ENCODE data around the gene OLFM2. TPM values are rescaled to one million over a fixed set of nuclear protein-coding genes. Genes with fewer than 3 reads are reported as not detected.

The OLFM2 gene
- total and polyA plus RNA-seq, 2 donors (not counting 1 experiment from before 2014, with no cell fraction given): 0.66 to 11.6 TPM

GRCh38 chr19:9966024-9966423 is 29.7 kb upstream of the OLFM2 start:
- H3K27me3 ChIP-seq (ENCODE audit: control insufficient read depth, insufficient read depth, low read length): no peaks in the 10 kb centered on the region
- H3K9me3 ChIP-seq (ENCODE audit: control insufficient read depth, insufficient read depth, low read depth, low read length): no peaks in the 10 kb centered on the region
- no peaks in the 10 kb centered on the region for H3K79me2 ChIP-seq (ENCODE audit: control insufficient read depth, insufficient read depth, low read length)
- TF ChIP-seq, protein P1, sequence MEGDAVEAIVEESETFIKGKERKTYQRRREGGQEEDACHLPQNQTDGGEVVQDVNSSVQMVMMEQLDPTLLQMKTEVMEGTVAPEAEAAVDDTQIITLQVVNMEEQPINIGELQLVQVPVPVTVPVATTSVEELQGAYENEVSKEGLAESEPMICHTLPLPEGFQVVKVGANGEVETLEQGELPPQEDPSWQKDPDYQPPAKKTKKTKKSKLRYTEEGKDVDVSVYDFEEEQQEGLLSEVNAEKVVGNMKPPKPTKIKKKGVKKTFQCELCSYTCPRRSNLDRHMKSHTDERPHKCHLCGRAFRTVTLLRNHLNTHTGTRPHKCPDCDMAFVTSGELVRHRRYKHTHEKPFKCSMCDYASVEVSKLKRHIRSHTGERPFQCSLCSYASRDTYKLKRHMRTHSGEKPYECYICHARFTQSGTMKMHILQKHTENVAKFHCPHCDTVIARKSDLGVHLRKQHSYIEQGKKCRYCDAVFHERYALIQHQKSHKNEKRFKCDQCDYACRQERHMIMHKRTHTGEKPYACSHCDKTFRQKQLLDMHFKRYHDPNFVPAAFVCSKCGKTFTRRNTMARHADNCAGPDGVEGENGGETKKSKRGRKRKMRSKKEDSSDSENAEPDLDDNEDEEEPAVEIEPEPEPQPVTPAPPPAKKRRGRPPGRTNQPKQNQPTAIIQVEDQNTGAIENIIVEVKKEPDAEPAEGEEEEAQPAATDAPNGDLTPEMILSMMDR (conservative IDR thresholded peaks at IDR 0.05 in 1 of 2, IDR thresholded peaks at IDR 0.05 in 1 of 2; ENCODE audit: low read depth in 1 of 2, low read length in 2 of 2): no peak
- no peak for TF ChIP-seq EZH2 (IDR thresholded peaks at IDR 0.05; ENCODE audit: low read length, missing control alignments)
- H2AFZ ChIP-seq (ENCODE audit: low read length): no peak overlapping the region
- no peak overlapping the region for H3K27ac ChIP-seq (ENCODE audit: insufficient read depth, low read length)
- no peaks in the 10 kb centered on the region for H3K4me1 ChIP-seq (ENCODE audit: control insufficient read depth, extremely low read depth, insufficient read depth, low read length)
- H3K9ac ChIP-seq (ENCODE audit: insufficient read depth, low read length): no peak overlapping the region
- H3K36me3 ChIP-seq (ENCODE audit: control insufficient read depth, insufficient read depth, low read length): peaks cover 2% of the 10 kb centered on the region
- no peaks in the 10 kb centered on the region for H4K20me1 ChIP-seq (ENCODE audit: control insufficient read depth, extremely low read depth, insufficient read depth, low read length)
- no peak overlapping the region for H3K4me2 ChIP-seq (ENCODE audit: extremely low read depth, insufficient read depth, low read length)
- H3K4me3 ChIP-seq (replicated peaks in 1 of 4; ENCODE audit: control extremely low read depth in 1 of 4, insufficient read depth in 1 of 4, low read depth in 3 of 4, low read length in 4 of 4): no peak overlapping the region
- DNase-seq (ENCODE audit: low read depth in 2 of 2): no peak

DNA sequence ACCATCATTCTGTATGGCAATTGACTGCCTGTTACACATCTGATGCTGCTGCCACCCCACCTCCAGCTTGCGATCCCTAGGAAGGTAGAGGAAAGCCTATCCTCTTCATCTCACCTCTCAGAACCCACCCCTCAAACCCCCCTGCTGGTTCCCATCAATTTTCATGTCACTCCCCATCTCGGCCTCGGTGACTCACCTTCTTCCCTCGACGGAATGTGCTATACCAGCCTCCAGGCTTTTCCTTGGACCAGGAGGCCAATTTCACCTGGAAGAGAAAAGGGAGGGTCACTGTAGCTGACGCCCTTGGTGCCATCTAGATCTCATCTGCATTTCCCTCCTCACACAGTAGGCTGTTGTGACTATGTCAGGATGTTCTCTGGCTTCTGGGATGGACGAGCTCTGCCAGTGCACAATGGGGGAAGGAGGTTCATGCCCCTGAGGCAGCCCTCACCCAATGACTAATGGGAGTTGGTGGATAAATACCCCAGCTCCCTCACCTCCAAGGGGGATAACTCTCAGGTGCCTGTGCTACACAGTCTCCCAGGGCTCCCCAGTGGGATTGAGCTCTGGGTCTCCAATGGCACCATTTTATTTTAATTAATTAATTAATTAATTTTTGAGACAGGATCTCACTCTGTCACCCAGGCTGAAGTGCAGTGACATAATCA is 26.4 kb upstream of the OLFM2 start:
- Histone ChIP-seq H4K20me1 (ENCODE audit: control insufficient read depth, extremely low read depth, insufficient read depth, low read length) (no peaks in the 10 kb centered on the region), H3K9me3 (ENCODE audit: control insufficient read depth, insufficient read depth, low read depth, low read length) (no peaks in the 10 kb centered on the region), H3K27me3 (ENCODE audit: control insufficient read depth, insufficient read depth, low read length) (no peaks in the 10 kb centered on the region), H3K36me3 (ENCODE audit: control insufficient read depth, insufficient read depth, low read length) (peaks cover 2% of the 10 kb centered on the region), H3K9ac (ENCODE audit: insufficient read depth, low read length) (no peak overlapping the region), H3K4me3 (replicated peaks in 1 of 4; ENCODE audit: control extremely low read depth in 1 of 4, insufficient read depth in 1 of 4, low read depth in 3 of 4, low read length in 4 of 4) (no peak overlapping the region), H3K4me1 (ENCODE audit: control insufficient read depth, extremely low read depth, insufficient read depth, low read length) (peaks cover 7% of the 10 kb centered on the region), H3K4me2 (ENCODE audit: extremely low read depth, insufficient read depth, low read length) (no peak overlapping the region), H2AFZ (ENCODE audit: low read length) (no peak overlapping the region), H3K27ac (ENCODE audit: insufficient read depth, low read length) (no peak overlapping the region), H3K79me2 (ENCODE audit: control insufficient read depth, insufficient read depth, low read length) (no peaks in the 10 kb centered on the region)
- DNase-seq (ENCODE audit: low read depth in 2 of 2): no peak
- TF ChIP-seq, protein P1 (conservative IDR thresholded peaks at IDR 0.05 in 1 of 2, IDR thresholded peaks at IDR 0.05 in 1 of 2; ENCODE audit: low read depth in 1 of 2, low read length in 2 of 2): no peak
- TF ChIP-seq EZH2 (IDR thresholded peaks at IDR 0.05; ENCODE audit: low read length, missing control alignments): no peak

GRCh38 chr19:9961103-9961502 is 24.8 kb upstream of the OLFM2 start:
- no peak for TF ChIP-seq EZH2 (IDR thresholded peaks at IDR 0.05; ENCODE audit: low read length, missing control alignments)
- TF ChIP-seq, protein P1 (conservative IDR thresholded peaks at IDR 0.05 in 1 of 2, IDR thresholded peaks at IDR 0.05 in 1 of 2; ENCODE audit: low read depth in 1 of 2, low read length in 2 of 2): no peak
- no peak for DNase-seq (ENCODE audit: low read depth in 2 of 2)
- H2AFZ ChIP-seq (ENCODE audit: low read length): no peak overlapping the region

More at GRCh38 chr19:9961103-9961502, 24.8 kb upstream of the OLFM2 start:
- no peaks in the 10 kb centered on the region for H3K36me3 ChIP-seq (ENCODE audit: control insufficient read depth, insufficient read depth, low read length)
- no peaks in the 10 kb centered on the region for H3K79me2 ChIP-seq (ENCODE audit: control insufficient read depth, insufficient read depth, low read length)
- H3K4me3 ChIP-seq (replicated peaks in 1 of 4; ENCODE audit: control extremely low read depth in 1 of 4, insufficient read depth in 1 of 4, low read depth in 3 of 4, low read length in 4 of 4): no peak overlapping the region
- no peak overlapping the region for H3K27ac ChIP-seq (ENCODE audit: insufficient read depth, low read length)
- no peaks in the 10 kb centered on the region for H3K27me3 ChIP-seq (ENCODE audit: control insufficient read depth, insufficient read depth, low read length)
- H3K9ac ChIP-seq (ENCODE audit: insufficient read depth, low read length): no peak overlapping the region
- H3K4me2 ChIP-seq (ENCODE audit: extremely low read depth, insufficient read depth, low read length): no peak overlapping the region
- H4K20me1 ChIP-seq (ENCODE audit: control insufficient read depth, extremely low read depth, insufficient read depth, low read length): no peaks in the 10 kb centered on the region
- H3K4me1 ChIP-seq (ENCODE audit: control insufficient read depth, extremely low read depth, insufficient read depth, low read length): peaks cover 7% of the 10 kb centered on the region
- H3K9me3 ChIP-seq (ENCODE audit: control insufficient read depth, insufficient read depth, low read depth, low read length): no peaks in the 10 kb centered on the region
